DOHH2 (cell line): ENCODE measurements around the gene ACBD7.

ENCODE experiments used
- H3F3A ChIP-seq: fragments of 200-600 bp; sonication (generic), shearing (Covaris generic); 2 replicates; pipeline ENCODE4 v1.6.0; 2016; ENCODE audit warnings: antibody characterized with exemption, mild to moderate bottlenecking; ENCODE audit not compliant: control insufficient read depth, insufficient read depth
- H3K27ac ChIP-seq: fragments of 200-600 bp; sonication (generic); 2 replicates; pipeline ENCODE4 v1.5.1; 2014; ENCODE audit warnings: low read depth, mild to moderate bottlenecking, low read length, moderate library complexity
- H3K27me3 ChIP-seq: fragments of 200-600 bp; sonication (generic); 2 replicates; pipeline ENCODE4 v1.6.1; 2014; ENCODE audit warnings: mild to moderate bottlenecking, low read length, mixed read lengths; ENCODE audit not compliant: control insufficient read depth
- H3K36me3 ChIP-seq: fragments of 200-600 bp; sonication (generic); 2 replicates; pipeline ENCODE4 v1.6.1; 2014; ENCODE audit warnings: mild to moderate bottlenecking, low read length, moderate library complexity, mixed read lengths; ENCODE audit not compliant: control insufficient read depth
- H3K4me1 ChIP-seq: fragments of 200-600 bp; sonication (generic); 2 replicates; pipeline ENCODE4 v1.6.1; 2014; ENCODE audit warnings: mild to moderate bottlenecking, low read length, mixed read lengths; ENCODE audit not compliant: control insufficient read depth
- H3K4me2 ChIP-seq: fragments of 200-600 bp; sonication (generic); 2 replicates; pipeline ENCODE4 v1.6.0; 2014; ENCODE audit warnings: mild to moderate bottlenecking, low read length, moderate library complexity
- H3K4me3 ChIP-seq: fragments of 200-600 bp; sonication (generic); 2 replicates; pipeline ENCODE4 v1.5.1; 2014; ENCODE audit warnings: mild to moderate bottlenecking, low read length, mixed read lengths
- H3K79me2 ChIP-seq: fragments of 200-600 bp; sonication (generic); 2 replicates; pipeline ENCODE4 v1.6.1; 2014; ENCODE audit warnings: mild to moderate bottlenecking, low read length, mixed read lengths; ENCODE audit not compliant: control insufficient read depth
- H3K9me2 ChIP-seq: fragments of 200-600 bp; sonication (generic); replicated peaks from 2 replicates; pipeline ENCODE4 v1.6.1; 2014; ENCODE audit warnings: mild to moderate bottlenecking, low read length, mixed read lengths; ENCODE audit not compliant: control insufficient read depth
- H3K9me3 ChIP-seq: fragments of 200-600 bp; sonication (generic); 2 replicates; pipeline ENCODE4 v1.6.1; 2014; ENCODE audit warnings: antibody characterized with exemption, low read length, mixed read lengths; ENCODE audit not compliant: control insufficient read depth, insufficient read depth
- H4K20me1 ChIP-seq: fragments of 200-600 bp; sonication (generic); 2 replicates; pipeline ENCODE4 v1.6.0; 2014; ENCODE audit warnings: low read depth, mild to moderate bottlenecking, antibody characterized with exemption, low read length, moderate library complexity; ENCODE audit not compliant: control insufficient read depth, insufficient read depth
- CTCF ChIP-seq: fragments of 200-600 bp; sonication (generic); IDR thresholded peaks from one replicate; pipeline ENCODE4 v1.5.1; 2014; ENCODE audit warnings: antibody characterized with exemption, mild to moderate bottlenecking, low read depth, low read length; ENCODE audit not compliant: poor library complexity, severe bottlenecking
- EZH2phosphoT487 ChIP-seq: fragments of 200-600 bp; sonication (generic); IDR thresholded peaks from 2 replicates; pipeline ENCODE4 v1.6.1; 2017; ENCODE audit warnings: borderline replicate concordance, mild to moderate bottlenecking, antibody characterized with exemption, low read length, moderate library complexity, mixed read lengths

ACBD7 gene

DNA sequence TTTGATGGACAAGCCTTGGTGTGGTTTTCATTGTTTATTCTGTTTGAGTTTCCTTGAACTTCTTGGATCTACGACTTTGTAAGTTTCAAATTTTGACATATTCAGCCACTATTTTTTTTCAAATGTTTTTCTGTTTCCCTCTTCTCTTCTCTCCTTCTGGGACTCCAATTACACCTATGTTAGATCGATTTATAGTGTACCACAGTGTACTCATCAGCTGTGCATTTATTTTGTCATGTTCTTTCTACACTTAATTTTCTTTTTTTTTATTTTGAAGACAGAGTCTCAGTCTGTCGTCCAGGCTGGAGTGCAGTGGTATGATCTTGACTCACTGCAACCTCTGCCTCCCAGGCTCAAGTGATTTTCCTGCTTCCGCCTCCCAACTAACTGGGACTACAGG is 28.7 kb downstream of the ACBD7 start:
- no peaks in the 10 kb centered on the region for H4K20me1 ChIP-seq
- H3K4me2 ChIP-seq, result no peak overlapping the region
- H3K9me3 ChIP-seq, result no peaks in the 10 kb centered on the region
- no peaks in the 10 kb centered on the region for H3K9me2 ChIP-seq
- H3K36me3 ChIP-seq, result no peaks in the 10 kb centered on the region
- TF ChIP-seq CTCF, result no peak
- TF ChIP-seq EZH2phosphoT487, result no peak
- no peaks in the 10 kb centered on the region for H3K79me2 ChIP-seq
- no peaks in the 10 kb centered on the region for H3F3A ChIP-seq
- H3K4me1 ChIP-seq, result no peaks in the 10 kb centered on the region
- peaks cover 10% of the 10 kb centered on the region; the same call in 1 of the 2 replicates for H3K27me3 ChIP-seq
- no peak overlapping the region for H3K4me3 ChIP-seq
- no peak overlapping the region for H3K27ac ChIP-seq

- TF ChIP-seq EZH2phosphoT487, result no peak
- no peak for TF ChIP-seq CTCF
- H3K36me3 ChIP-seq, result no peaks in the 10 kb centered on the region
- H3K9me2 ChIP-seq, result no peaks in the 10 kb centered on the region
- H3K27ac ChIP-seq, result no peak overlapping the region
- peaks cover 10% of the 10 kb centered on the region; the same call in 1 of the 2 replicates for H3K27me3 ChIP-seq
- no peak overlapping the region for H3K4me3 ChIP-seq
- no peaks in the 10 kb centered on the region for H3K9me3 ChIP-seq
- H4K20me1 ChIP-seq, result no peaks in the 10 kb centered on the region
- no peaks in the 10 kb centered on the region for H3K4me1 ChIP-seq
- H3F3A ChIP-seq, result no peaks in the 10 kb centered on the region
- H3K4me2 ChIP-seq, result no peak overlapping the region
- H3K79me2 ChIP-seq, result no peaks in the 10 kb centered on the region
Measured at GRCh38 chr10:15058689-15059088, 29.9 kb downstream of the ACBD7 start.

DNA sequence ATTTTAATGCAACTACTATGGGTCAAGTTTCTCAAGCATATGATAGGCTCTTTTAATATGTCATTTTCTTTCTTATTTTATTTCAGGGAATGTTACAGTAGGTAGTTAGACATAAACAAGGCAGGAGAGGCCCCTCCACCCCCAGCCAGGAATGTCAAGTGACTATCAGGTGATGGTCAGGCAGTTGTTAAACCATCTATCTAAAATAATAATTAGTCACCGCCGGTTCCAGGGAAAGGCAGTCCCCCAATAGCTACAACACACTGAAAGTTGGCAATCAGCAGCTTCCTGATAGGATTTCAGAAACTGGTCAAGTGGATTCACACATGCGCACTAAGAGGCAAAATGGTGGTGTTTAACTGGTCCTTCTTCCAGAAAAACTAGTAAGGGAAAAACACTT is 35.5 kb downstream of the ACBD7 start:
- no peak overlapping the region for H3K4me2 ChIP-seq
- H3K9me2 ChIP-seq, result no peaks in the 10 kb centered on the region
- H3K4me1 ChIP-seq, result no peaks in the 10 kb centered on the region
- no peak overlapping the region for H3K4me3 ChIP-seq
- TF ChIP-seq CTCF (no peak), EZH2phosphoT487 (no peak)
- no peaks in the 10 kb centered on the region for H4K20me1 ChIP-seq
- no peaks in the 10 kb centered on the region for H3K27me3 ChIP-seq
- H3K36me3 ChIP-seq, result no peaks in the 10 kb centered on the region
- no peak overlapping the region for H3K27ac ChIP-seq
- no peaks in the 10 kb centered on the region for H3K79me2 ChIP-seq
- no peaks in the 10 kb centered on the region for H3F3A ChIP-seq
- H3K9me3 ChIP-seq, result no peaks in the 10 kb centered on the region

DNA sequence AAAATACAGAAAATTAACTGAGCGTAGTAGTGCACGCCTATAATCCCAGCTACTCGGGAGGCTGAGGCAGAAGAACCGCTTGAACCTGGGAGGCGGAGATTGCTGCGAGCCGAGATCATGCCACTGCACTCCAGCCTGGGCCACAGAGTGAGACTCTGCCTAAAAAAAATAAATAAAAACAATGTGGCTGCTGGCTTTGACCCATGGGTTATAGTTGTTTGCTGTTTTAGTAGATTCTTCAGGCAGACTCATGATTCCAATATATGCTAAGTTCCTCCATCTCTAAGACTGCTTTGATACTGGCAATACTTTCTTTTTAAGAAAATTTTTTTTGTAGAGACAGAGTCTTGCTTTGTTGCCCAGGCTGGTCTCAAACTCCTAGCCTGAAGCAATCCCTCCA is 36.5 kb downstream of the ACBD7 start:
- Histone ChIP-seq H3F3A (no peaks in the 10 kb centered on the region), H3K4me1 (no peaks in the 10 kb centered on the region), H4K20me1 (no peaks in the 10 kb centered on the region), H3K27me3 (no peaks in the 10 kb centered on the region), H3K79me2 (no peaks in the 10 kb centered on the region), H3K9me3 (no peaks in the 10 kb centered on the region), H3K4me2 (no peak overlapping the region), H3K4me3 (no peak overlapping the region), H3K36me3 (no peaks in the 10 kb centered on the region), H3K9me2 (no peaks in the 10 kb centered on the region), H3K27ac (no peak overlapping the region)
- no peak for TF ChIP-seq CTCF
- TF ChIP-seq EZH2phosphoT487, result no peak
